DOHH2 (cell line): ENCODE results near the gene IFITM1.

Source experiments
- EZH2phosphoT487 ChIP-seq: fragments of 200-600 bp; sonication (generic); IDR thresholded peaks from 2 replicates; pipeline ENCODE4 v1.6.1; 2017; ENCODE audit warnings: borderline replicate concordance, mild to moderate bottlenecking, antibody characterized with exemption, low read length, moderate library complexity, mixed read lengths
- TF ChIP-seq, protein P1 (sequence below): fragments of 200-600 bp; sonication (generic); IDR thresholded peaks from one replicate; pipeline ENCODE4 v1.5.1; 2014; ENCODE audit warnings: antibody characterized with exemption, mild to moderate bottlenecking, low read depth, low read length; ENCODE audit not compliant: poor library complexity, severe bottlenecking

DNA sequence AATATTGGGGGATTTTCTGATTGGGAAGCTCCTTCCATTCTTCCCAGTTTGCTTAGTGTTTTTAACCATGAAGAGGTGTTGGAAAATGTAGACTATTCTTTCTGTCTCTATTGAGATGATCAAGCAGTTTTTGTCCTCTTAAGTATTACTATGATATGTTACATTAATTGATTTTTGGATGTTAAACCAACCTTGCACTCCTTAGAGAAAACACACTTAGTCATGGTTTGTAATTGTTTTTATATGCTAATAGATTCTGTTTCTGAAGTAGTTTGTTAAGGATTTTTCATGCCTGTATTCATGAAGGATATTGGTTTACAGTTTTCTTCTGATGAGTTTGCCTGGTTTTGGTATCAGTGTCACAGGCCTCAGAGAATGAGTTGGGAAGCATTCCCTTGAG is 37.6 kb upstream of the IFITM1 start:
- no peak for TF ChIP-seq EZH2phosphoT487
- TF ChIP-seq, protein P1, sequence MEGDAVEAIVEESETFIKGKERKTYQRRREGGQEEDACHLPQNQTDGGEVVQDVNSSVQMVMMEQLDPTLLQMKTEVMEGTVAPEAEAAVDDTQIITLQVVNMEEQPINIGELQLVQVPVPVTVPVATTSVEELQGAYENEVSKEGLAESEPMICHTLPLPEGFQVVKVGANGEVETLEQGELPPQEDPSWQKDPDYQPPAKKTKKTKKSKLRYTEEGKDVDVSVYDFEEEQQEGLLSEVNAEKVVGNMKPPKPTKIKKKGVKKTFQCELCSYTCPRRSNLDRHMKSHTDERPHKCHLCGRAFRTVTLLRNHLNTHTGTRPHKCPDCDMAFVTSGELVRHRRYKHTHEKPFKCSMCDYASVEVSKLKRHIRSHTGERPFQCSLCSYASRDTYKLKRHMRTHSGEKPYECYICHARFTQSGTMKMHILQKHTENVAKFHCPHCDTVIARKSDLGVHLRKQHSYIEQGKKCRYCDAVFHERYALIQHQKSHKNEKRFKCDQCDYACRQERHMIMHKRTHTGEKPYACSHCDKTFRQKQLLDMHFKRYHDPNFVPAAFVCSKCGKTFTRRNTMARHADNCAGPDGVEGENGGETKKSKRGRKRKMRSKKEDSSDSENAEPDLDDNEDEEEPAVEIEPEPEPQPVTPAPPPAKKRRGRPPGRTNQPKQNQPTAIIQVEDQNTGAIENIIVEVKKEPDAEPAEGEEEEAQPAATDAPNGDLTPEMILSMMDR, result no peak
